Neural cell (in vitro differentiated cells): ENCODE measurements around the gene RARS2. TPM values are rescaled to one million over a fixed set of nuclear protein-coding genes. Genes with fewer than 3 reads are reported as not detected.

Experiments used
- H2AFZ ChIP-seq: fragments of 200-600, 300-800 bp; sonication (generic), shearing (Covaris generic); 2 replicates; pipeline ENCODE4 v1.6.0; 2014; ENCODE audit warnings: low read depth, mild to moderate bottlenecking, antibody characterized with exemption, low read length, moderate library complexity
- H3F3A ChIP-seq: fragments of 200-600 bp; shearing (Covaris generic); 2 replicates; pipeline ENCODE4 v1.6.1; 2016; ENCODE audit warnings: mild to moderate bottlenecking, moderate library complexity, mixed read lengths, antibody characterized with exemption, low read length; ENCODE audit not compliant: insufficient read depth, poor library complexity, severe bottlenecking
- H3K27ac ChIP-seq: fragments of 200-600, 300-800 bp; sonication (generic), shearing (Covaris generic); 2 replicates; pipeline ENCODE4 v1.5.1; 2014; ENCODE audit warnings: mild to moderate bottlenecking, low read length, moderate library complexity
- H3K27me3 ChIP-seq: fragments of 300-800, 200-600 bp; sonication (generic), shearing (Covaris generic); 2 replicates; pipeline ENCODE4 v1.6.0; 2014; ENCODE audit warnings: mild to moderate bottlenecking, low read depth, low read length, moderate library complexity; ENCODE audit not compliant: insufficient read depth
- H3K36me3 ChIP-seq: fragments of 300-800, 200-600 bp; sonication (generic), shearing (Covaris generic); 2 replicates; pipeline ENCODE4 v1.5.1; 2014; ENCODE audit warnings: mild to moderate bottlenecking, antibody characterized with exemption, low read length, moderate library complexity; ENCODE audit not compliant: insufficient read depth
- H3K4me2 ChIP-seq: fragments of 300-800, 200-600 bp; sonication (generic), shearing (Covaris generic); 2 replicates; pipeline ENCODE4 v1.6.0; 2014; ENCODE audit warnings: mild to moderate bottlenecking, low read length
- H3K4me3 ChIP-seq: fragments of 300-800, 200-600 bp; sonication (generic), shearing (Covaris generic); 2 replicates; pipeline ENCODE4 v1.5.1; 2014; ENCODE audit warnings: mild to moderate bottlenecking, low read length, moderate library complexity
- H3K79me2 ChIP-seq: fragments of 200-600 bp; shearing (Covaris generic); replicated peaks from 2 replicates; pipeline ENCODE4 v1.6.0; 2014; ENCODE audit warnings: mild to moderate bottlenecking, low read length, moderate library complexity; ENCODE audit not compliant: insufficient read depth
- H3K9ac ChIP-seq: fragments of 300-800, 200-600 bp; sonication (generic), shearing (Covaris generic); 2 replicates; pipeline ENCODE4 v1.6.1; 2016; ENCODE audit warnings: mild to moderate bottlenecking, low read length, mixed read lengths
- H3K9me2 ChIP-seq: fragments of 200-600 bp; shearing (Covaris generic); 2 replicates; pipeline ENCODE4 v1.6.1; 2016; ENCODE audit warnings: mild to moderate bottlenecking, low read length, mixed read lengths; ENCODE audit not compliant: insufficient read depth
- H3K9me3 ChIP-seq: fragments of 200-600, 300-800 bp; sonication (generic), shearing (Covaris generic); 2 replicates; pipeline ENCODE4 v1.6.1; 2016; ENCODE audit warnings: mild to moderate bottlenecking, mixed run types, low read length, moderate library complexity, mixed read lengths
- H4K20me1 ChIP-seq: fragments of 200-600 bp; shearing (Covaris generic); 2 replicates; pipeline ENCODE4 v1.6.1; 2016; ENCODE audit warnings: mild to moderate bottlenecking, mixed run types; ENCODE audit not compliant: insufficient read depth
- CTCF ChIP-seq: fragments of 450-650 bp; IDR thresholded peaks from 2 replicates; pipeline ENCODE4 v1.5.1; 2014; ENCODE audit warnings: antibody characterized with exemption, mild to moderate bottlenecking, moderate library complexity; ENCODE audit not compliant: poor library complexity, severe bottlenecking
- EP300 ChIP-seq: fragments of 450-650 bp; conservative IDR thresholded peaks from 2 replicates; pipeline ENCODE4 v1.6.1; 2014; ENCODE audit warnings: antibody characterized with exemption, mild to moderate bottlenecking, moderate library complexity; ENCODE audit not compliant: poor library complexity, severe bottlenecking
- EZH2 ChIP-seq: fragments of 200-600, 300-800 bp; shearing (Covaris generic), sonication (generic); IDR thresholded peaks from 2 replicates; pipeline ENCODE4 v1.6.1; 2014; ENCODE audit warnings: antibody characterized with exemption, low read length, borderline replicate concordance, mild to moderate bottlenecking; ENCODE audit not compliant: insufficient read depth, poor library complexity, severe bottlenecking
- MXI1 ChIP-seq: fragments of 450-650 bp; conservative IDR thresholded peaks from 2 replicates; pipeline ENCODE4 v1.6.1; 2014; ENCODE audit warnings: antibody characterized with exemption, mild to moderate bottlenecking; ENCODE audit not compliant: poor library complexity, severe bottlenecking
- POLR2AphosphoS5 ChIP-seq: IDR thresholded peaks from 2 replicates; pipeline ENCODE4 v1.6.1; 2012
- RAD21 ChIP-seq: fragments of 450-650 bp; conservative IDR thresholded peaks from 2 replicates; pipeline ENCODE4 v1.6.1; 2014; ENCODE audit warnings: antibody characterized with exemption, mild to moderate bottlenecking, moderate library complexity
- SMC3 ChIP-seq: fragments of 450-650 bp; conservative IDR thresholded peaks from 2 replicates; pipeline ENCODE4 v1.6.1; 2014; ENCODE audit warnings: antibody characterized with exemption, mild to moderate bottlenecking, moderate library complexity; ENCODE audit not compliant: poor library complexity
- TAF1 ChIP-seq: IDR thresholded peaks from 2 replicates; pipeline ENCODE4 v1.6.1; 2012; ENCODE audit warnings: low read depth
- polyA plus RNA-seq: library from polyadenylated mRNA; depleted of rRNA; stranded (reverse); fragments of >200 nt; gene quantifications from 2 replicates; pipeline ENCODE4 v1.2.3, GENCODE V29; 2014
- TF ChIP-seq, protein P1 (sequence below): IDR thresholded peaks from 2 replicates; pipeline ENCODE4 v1.6.1; 2012; ENCODE audit warnings: borderline replicate concordance

RARS2 gene
- polyA plus RNA-seq, 1 donor from 2014 or later, result 50.4 TPM

DNA sequence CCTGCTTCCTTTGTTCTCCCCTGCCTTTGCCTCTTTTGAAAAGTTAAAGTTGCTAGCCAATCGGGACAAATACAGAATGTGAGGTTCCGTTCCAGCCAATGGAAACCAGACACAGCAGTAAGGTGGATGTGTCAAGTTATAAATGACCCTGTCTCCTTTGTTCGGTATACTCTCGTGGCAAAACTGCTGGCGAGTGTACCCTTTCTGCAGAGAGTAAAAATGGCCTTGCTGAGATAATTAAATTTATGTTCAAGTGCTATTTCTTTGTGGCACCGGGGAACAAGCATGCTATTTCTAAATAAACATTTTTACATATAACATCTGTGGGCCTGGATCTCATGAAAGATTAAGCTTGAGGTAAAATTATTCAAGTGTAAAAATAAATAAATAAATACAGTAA is 50.2 kb downstream of the RARS2 start:
- no peak overlapping the region for H3K4me3 ChIP-seq
- H3K27ac ChIP-seq, result no peak overlapping the region
- H2AFZ ChIP-seq, result no peak overlapping the region
- no peaks in the 10 kb centered on the region for H3K27me3 ChIP-seq
- no peaks in the 10 kb centered on the region for H3K9me2 ChIP-seq
- H4K20me1 ChIP-seq, result no peaks in the 10 kb centered on the region
- H3K4me2 ChIP-seq, result no peak overlapping the region
- no peaks in the 10 kb centered on the region for H3K79me2 ChIP-seq
- no peaks in the 10 kb centered on the region for H3F3A ChIP-seq
- H3K9ac ChIP-seq, result no peak overlapping the region
- H3K9me3 ChIP-seq, result no peaks in the 10 kb centered on the region
- peaks cover under 1% of the 10 kb centered on the region for H3K36me3 ChIP-seq
- TF ChIP-seq EP300 (no peak), MXI1 (no peak), EZH2 (no peak), CTCF (no peak), RAD21 (no peak), POLR2AphosphoS5 (no peak), TAF1 (no peak), SMC3 (no peak)
- TF ChIP-seq, protein P1, sequence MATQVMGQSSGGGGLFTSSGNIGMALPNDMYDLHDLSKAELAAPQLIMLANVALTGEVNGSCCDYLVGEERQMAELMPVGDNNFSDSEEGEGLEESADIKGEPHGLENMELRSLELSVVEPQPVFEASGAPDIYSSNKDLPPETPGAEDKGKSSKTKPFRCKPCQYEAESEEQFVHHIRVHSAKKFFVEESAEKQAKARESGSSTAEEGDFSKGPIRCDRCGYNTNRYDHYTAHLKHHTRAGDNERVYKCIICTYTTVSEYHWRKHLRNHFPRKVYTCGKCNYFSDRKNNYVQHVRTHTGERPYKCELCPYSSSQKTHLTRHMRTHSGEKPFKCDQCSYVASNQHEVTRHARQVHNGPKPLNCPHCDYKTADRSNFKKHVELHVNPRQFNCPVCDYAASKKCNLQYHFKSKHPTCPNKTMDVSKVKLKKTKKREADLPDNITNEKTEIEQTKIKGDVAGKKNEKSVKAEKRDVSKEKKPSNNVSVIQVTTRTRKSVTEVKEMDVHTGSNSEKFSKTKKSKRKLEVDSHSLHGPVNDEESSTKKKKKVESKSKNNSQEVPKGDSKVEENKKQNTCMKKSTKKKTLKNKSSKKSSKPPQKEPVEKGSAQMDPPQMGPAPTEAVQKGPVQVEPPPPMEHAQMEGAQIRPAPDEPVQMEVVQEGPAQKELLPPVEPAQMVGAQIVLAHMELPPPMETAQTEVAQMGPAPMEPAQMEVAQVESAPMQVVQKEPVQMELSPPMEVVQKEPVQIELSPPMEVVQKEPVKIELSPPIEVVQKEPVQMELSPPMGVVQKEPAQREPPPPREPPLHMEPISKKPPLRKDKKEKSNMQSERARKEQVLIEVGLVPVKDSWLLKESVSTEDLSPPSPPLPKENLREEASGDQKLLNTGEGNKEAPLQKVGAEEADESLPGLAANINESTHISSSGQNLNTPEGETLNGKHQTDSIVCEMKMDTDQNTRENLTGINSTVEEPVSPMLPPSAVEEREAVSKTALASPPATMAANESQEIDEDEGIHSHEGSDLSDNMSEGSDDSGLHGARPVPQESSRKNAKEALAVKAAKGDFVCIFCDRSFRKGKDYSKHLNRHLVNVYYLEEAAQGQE, result no peak

DNA sequence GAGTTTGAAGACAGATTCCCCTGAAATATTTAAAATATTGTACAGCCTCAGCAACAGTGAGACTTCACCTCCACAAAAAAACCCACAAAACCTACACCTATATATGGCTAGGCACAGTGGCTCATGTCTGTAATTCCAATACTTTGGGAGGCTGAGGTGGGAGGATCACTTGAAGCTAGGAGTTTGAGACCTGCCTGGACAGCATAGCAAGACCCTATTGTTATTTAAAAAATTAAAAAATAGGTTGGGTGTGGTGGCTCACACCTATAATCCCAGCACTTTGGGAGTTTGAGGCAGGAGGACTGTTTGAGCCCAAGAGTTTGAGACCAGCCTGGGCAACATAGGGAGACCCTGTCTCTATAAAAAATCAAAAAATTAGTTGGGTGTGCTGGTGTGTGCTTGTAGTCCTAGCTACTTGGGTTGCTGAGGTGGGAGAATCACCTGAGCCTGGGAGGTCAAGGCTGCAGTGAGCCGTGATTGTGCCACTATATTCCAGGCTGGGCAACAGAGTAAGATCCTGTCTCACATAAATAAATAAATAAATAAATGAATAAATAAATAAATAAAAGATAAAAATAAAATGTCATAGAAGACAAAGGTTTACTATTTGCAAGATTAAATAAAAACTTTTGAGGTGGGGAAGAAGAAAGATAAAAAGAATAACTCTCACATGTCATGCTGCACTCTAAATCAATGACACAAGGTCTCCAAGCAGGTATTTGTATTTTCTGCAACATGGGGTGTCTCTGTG is 51.1 kb downstream of the RARS2 start:
- no peak for TF ChIP-seq CTCF
- no peak for TF ChIP-seq TAF1
- TF ChIP-seq RAD21, result no peak
- TF ChIP-seq POLR2AphosphoS5, result no peak
- no peak for TF ChIP-seq EZH2
- TF ChIP-seq SMC3, result no peak
- H3K27ac ChIP-seq, result no peak overlapping the region
- H4K20me1 ChIP-seq, result no peaks in the 10 kb centered on the region

More for the DNA sequence above, 51.1 kb downstream of the RARS2 start:
- H3K36me3 ChIP-seq, result no peaks in the 10 kb centered on the region
- H3K9me2 ChIP-seq, result no peaks in the 10 kb centered on the region
- no peaks in the 10 kb centered on the region for H3F3A ChIP-seq
- H3K27me3 ChIP-seq, result no peaks in the 10 kb centered on the region
- H3K4me3 ChIP-seq, result no peak overlapping the region
- H3K9me3 ChIP-seq, result no peaks in the 10 kb centered on the region
- H2AFZ ChIP-seq, result no peak overlapping the region
- H3K9ac ChIP-seq, result no peak overlapping the region
- no peaks in the 10 kb centered on the region for H3K79me2 ChIP-seq
- H3K4me2 ChIP-seq, result no peak overlapping the region
